ENCODE data around the gene RAB36.
"Not testable (repeated sequence)": the region's sequence is repeated elsewhere in the genome, so short reads cannot be mapped to it uniquely, and the experiment has no call there.

The RAB36 gene

DNA sequence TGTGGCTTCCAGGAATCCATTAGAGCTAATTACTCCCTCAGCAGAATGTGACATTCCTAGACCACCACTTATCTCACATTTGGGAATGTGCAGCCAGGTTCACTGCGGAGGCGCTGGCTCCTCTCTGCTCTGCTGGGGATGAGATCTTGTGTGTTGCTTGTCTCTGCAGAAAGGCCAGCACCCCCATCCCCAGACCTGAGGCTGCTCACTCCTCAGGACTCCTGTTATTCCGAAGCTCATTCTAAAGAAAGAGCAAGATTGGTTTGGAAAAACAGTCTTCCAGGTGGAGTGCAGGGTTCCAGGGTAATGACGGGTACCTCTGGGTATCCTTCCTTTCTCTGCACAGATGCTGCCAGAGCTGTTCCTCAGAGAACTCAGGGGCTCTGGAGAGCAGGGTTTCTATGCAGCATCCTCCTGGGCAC is 24.3 kb upstream of the RAB36 start:
- no peak for DNase-seq (ENCODE audit: low read depth in 2 of 2)

DNA sequence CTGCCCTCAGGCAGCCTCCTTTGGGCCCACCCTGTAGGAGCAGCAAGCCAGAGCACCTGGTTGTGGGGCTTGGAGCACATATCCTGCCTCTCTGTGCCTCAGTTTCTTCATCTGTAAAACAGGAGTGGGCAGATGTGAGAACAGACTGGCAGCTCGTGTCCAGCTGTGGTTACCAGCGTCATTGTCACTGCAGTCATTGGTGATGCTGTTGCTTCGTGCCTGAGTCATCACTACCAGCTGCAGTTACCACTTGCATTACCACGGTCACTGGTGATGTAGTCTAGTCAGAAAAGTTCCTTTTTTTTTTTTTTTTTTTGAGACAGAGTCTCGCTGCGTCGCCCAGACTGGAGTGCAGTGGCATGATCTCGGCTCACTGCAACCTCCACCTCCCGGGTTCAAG is 23.9 kb upstream of the RAB36 start:
- DNase-seq (ENCODE audit: low read depth in 2 of 2): no peak

DNA sequence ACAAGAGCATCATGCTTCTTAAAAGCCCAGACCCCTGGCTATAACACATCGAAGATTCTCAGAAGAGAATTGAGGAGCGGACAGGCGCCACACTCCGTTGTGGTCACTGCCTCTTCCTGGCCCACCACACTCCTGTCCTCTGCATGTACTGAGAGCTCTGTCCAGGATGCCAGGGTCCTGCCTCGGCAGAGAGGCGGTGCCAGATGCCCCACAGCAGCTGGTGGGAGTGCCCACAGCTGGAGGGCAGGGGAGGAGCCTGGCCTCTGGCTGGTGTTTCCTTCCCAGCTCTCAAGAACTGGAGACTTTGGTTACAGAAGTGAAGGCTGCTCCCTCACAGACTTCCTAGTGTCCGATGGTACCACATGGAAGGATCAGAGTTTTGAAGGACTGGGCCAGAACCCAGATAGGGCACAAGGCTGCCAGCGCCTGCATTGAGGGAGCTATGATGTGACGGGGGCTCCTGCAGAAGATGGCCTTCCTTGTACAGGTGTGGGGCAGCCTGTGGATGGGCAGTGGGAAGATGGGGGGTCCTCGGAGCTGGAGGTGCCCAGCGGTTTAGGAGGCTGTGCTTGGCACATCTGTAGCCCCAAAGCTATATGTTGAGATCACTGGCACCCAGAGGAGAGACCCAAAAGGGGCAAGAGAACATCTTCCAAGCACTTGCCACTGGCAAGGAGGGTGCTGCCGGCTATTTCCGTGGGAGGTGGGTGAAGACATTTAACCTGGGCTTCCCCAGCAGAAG is 22.9 kb upstream of the RAB36 start:
- no peak for DNase-seq (ENCODE audit: low read depth in 2 of 2)

DNA sequence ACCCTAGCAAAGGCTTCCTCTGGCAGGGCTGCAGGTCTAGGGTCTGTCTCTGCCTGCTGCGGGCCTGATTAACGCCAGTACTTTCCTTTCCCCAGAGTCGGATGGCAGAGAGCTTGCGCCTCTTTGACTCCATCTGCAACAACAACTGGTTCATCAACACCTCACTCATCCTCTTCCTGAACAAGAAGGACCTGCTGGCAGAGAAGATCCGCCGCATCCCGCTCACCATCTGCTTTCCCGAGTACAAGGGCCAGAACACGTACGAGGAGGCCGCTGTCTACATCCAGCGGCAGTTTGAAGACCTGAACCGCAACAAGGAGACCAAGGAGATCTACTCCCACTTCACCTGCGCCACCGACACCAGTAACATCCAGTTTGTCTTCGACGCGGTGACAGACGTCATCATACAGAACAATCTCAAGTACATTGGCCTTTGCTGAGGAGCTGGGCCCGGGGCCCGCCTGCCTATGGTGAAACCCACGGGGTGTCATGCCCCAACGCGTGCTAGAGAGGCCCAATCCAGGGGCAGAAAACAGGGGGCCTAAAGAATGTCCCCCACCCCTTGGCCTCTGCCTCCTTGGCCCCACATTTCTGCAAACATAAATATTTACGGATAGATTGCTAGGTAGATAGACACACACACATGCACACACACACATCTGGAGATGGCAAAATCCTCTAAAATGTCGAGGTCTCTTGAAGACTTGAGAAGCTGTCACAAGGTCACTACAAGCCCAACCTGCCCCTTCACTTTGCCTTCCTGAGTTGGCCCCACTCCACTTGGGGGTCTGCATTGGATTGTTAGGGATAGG is 22.1 kb upstream of the RAB36 start:
- no peak for DNase-seq (ENCODE audit: low read depth in 2 of 2)

DNA sequence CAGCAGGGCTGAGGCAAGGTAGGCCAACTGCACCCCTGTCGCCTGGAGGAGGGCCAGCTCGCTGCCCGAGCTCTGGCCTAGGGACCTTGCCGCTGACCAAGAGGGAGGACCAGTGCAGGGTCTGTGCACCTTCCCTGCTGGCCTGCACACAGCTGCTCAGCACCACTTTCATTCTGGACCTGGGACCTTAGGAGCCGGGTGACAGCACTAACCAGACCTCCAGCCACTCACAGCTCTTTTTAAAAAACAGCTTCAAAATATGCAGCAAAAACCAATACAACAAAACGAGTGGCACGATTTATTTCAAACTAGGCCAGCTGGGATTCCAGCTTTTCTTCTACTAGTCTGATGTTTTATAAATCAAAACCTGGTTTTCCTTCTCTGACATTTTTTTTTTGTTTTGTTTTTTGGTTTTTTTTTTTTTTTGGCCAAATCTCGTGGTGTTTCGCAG is 21.4 kb upstream of the RAB36 start:
- no peak for DNase-seq (ENCODE audit: low read depth in 2 of 2)

DNA sequence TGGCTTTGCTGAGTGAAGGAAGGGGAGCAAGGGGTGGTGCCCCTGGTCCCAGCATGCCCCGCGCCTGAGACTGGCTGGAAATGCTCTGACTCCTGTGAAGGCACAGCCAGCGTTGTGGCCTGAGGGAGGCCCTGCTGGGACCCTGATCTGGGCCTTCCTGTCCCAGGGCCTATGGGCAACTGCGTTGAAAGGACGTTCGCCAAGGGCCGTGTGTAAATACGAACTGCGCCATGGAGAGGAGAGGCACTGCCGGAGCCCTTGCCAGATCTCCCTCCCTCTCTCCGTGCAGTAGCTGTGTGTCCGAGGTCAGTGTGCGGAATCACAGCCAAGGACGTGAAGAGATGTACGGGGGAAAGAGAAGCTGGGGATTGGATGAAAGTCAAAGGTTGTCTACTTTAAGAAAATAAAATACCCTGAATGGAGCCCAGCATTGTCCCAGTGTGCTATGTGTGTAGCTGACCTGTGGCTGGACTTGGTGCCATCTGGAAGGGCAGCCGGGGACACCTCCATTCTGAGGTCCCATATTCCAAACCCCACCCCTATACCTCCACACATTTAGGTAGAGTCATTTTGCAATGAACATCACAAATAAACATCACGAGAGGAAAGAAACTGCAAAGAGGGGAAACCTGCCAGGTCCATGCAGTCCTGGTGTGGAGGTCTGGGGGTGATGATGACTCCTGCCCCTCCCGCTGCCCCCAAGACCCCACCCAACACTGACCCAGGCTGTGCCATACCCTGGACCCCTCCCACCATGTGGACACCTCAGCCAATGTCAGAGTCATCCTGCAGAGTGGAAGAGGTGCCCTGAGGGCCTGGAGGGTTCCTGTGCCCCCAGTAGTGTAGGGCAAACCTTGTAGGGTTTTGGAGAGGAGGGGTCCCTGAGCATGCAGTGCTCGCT is 20.4 kb upstream of the RAB36 start:
- DNase-seq (ENCODE audit: low read depth in 2 of 2): no peak

DNA sequence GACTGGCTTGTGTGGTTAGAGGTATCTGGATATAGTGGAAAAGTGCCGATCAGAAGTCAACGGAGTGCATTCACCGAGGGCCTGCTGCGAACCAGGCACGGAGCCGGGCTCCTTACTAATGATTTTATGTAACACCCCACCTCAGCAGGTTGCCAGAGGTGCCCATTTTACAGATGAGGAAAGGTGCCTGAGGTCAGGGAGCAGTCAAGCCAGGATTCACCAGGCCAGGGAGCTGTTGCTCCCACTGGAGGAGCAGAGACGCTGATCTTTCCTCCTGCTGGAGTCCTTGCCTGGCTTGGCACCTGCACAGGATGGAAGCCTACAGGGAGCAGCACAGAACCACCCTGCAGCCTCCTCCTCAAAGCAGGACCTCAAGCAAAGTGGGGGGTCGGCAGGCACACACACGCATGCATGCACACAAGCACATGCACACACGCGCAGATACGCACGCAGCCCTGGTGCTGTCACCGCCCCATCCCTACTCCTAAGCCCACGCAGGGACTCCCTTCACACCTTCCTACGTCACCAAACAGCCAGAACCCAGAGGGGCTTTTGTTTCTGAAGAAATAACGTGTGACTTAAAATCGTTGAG is 19.7 kb upstream of the RAB36 start:
- no peak for DNase-seq (ENCODE audit: low read depth in 2 of 2)

DNA sequence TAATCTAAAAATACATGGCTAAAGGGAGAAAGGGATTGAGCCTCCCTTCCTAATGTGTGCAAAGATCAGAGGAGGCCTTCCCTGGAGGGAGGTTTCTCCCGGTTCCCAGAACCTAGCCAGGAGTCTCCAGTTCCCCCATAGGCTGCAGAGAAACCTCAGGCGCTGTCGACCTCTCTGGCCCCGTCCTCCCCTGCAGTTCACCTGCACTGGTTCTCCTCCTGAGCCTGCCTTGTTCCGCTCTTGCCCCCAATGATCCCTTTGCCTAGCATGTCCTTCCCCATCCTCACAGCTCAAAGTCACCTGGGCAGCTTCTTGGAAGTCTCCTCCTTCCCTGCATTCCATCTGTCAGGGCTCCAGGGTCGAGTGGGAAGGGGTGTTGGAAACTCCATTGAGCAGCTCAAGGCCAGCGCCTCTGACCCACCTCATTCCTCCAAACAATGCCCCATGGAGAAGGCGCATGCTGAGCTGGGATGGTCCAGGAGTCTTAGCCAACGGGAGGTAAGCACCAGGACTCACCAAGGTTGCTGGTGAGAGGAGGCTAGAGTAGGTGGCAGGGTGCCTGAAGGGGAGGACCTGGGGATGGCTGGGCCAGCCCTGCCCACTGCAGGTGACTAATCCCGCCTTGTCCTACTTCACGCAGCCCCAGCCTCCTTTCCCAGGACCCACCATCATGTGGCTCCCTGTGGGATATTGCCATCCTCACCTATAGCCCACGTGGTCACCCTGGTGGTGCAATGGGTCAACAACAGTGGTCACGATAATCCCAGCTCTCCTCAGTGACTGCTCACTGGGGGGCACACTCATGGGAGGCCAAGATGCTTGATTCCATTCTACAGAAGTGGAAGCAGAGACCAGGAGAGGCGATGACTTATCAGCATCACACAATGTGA is 18.9 kb upstream of the RAB36 start:
- no peak for DNase-seq (ENCODE audit: low read depth in 2 of 2)

DNA sequence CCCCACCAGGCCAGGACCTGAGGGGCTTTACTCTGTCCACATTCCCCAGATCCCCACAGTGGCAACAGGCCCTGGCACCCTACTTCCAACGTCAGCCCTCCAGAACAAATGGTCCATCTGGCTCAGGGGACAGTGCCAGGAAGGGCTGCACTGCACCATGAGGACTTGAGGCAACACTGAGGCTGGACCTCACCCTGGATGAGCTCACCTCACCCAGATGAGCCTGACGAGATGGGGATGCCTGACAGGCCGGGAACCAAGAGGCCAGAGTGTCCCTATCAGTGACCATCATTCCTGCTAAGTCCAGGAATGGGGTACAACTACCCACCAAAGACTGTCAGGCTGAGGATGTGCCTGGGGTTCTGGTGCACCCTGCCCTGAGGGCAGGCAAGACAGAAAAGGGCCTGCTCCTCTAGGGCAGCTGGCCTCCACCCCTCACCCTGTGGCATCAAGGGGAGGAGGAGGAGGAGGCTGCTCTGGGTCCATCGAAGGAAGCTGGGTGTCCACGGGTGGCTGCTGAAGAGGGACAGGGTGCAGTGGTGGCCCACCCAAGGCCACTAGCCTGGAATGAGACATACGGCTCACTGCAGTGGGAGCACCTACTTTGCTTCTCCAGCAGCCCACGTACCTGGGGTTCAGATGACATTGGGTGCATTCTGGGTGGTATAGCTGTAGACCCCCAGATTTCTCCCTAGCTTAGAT is 18.1 kb upstream of the RAB36 start:
- DNase-seq (ENCODE audit: low read depth in 2 of 2): no peak

DNA sequence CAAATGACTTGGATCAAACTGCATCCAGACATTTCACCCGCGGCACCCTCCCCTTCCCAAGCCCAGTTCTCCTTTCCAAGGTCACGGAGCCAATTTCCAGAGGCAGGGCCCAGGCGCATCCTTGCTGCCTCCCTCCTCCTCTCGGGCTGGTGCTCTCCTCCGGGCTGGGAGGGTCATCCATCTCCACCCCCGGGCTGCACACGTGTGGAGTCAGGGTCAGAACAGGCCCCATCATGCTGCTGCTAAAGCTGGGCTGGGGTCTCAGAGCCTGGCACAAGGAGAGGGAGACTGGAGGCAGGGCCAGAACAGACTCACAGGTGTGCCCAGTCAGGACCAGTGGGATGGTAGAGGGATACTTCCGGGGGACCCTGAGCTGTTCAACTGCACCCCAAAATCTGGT is 17.5 kb upstream of the RAB36 start:
- no peak for DNase-seq (ENCODE audit: low read depth in 2 of 2)

DNA sequence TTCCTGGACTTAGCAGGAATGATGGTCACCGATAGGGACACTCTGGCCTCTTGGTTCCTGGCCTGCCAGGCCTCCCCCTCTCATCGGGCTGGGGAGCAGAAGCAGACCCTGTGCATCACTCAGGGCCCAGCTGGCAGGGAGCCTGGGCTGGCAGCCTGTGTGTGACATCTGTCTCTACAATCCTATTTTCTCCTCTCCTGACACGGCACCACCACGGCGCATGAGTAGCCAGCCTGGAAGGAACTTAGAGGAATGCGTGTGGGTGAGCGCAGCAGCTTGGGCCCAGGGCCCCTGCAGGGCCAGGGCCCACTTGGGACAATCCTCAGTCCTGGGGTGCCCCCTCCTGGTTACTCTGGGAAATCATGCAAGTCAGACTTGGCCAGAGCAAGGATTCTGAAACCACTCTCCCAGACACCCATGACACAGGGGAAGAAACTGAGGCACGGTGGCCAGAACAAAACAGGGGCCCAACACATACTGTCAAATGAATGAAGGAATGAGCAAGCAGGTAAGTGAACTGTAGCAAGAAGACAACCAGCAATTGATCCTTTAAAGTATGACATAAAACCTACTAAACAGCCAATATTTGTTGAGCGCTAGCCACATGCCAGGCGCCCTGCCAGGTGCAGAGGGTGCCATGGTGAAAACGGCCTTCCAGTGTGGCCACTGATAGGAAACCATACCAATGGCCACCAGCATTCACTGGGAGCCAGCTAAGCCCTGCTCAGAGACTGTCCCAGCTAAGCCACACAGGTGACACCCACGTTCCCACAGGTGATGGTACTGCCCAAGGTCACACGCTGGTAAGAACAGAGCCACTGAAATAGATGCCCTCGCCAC is 16.8 kb upstream of the RAB36 start:
- DNase-seq (ENCODE audit: low read depth in 2 of 2): peak; percentile 42 to 59

DNA sequence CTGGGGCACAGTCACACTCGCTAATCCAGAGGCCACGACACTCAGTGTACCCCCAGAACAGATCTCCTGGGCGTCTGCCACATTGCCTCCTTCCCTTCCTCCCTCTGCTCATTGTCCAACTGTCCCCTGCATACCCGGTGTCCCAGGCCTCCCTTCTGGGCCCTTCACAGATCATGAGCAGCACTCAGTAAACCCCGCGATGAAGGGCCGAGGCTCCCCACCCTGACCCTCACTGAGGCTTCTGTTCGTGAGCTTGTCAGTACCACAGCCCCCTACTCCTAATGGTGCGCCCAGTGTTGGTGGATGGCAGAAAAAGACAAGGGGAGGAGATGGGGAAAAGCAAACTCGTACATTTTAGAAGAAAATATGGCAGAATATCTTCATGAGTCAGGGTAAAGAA is 16.1 kb upstream of the RAB36 start:
- DNase-seq (ENCODE audit: low read depth in 2 of 2): no peak

DNA sequence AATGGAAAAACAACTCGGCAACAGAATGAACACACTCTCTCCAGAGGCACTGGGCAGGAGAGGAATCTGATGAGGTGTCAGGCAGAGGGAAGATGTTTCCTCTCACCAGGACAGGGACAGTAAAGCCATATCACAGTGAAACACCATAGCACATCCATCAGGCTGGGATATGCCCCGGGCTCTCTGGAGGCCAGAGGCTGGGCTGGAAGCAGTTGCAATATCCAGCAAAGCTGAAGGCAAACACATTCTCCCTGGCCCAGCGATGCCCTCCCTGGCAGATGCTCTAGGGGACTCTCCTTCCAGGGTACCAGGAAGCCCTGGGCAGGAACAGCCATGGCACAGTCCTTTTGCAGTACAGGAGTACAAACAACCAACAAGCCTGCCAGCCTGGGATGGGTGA is 14.6 kb upstream of the RAB36 start:
- no peak for DNase-seq (ENCODE audit: low read depth in 2 of 2)

DNA sequence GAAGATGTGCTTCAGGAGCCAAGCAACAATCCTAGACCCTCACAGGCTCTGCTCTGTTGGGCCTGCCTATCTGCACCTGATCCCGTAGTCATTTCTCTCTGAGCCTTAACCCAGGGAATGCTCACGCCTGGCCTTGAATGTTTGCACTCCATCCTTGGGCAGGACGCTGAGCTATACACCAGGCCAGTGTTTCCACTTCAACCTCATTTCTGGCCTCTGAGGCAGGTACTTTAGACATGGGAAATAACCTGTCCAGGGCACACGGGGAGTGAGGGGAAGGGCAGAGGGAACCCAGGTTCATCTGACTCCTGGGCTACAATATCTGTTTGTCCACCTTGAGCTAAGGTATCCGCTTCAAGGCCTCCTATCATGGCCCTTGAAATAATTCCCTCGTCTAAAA is 13.3 kb upstream of the RAB36 start:
- no peak for DNase-seq (ENCODE audit: low read depth in 2 of 2)

DNA sequence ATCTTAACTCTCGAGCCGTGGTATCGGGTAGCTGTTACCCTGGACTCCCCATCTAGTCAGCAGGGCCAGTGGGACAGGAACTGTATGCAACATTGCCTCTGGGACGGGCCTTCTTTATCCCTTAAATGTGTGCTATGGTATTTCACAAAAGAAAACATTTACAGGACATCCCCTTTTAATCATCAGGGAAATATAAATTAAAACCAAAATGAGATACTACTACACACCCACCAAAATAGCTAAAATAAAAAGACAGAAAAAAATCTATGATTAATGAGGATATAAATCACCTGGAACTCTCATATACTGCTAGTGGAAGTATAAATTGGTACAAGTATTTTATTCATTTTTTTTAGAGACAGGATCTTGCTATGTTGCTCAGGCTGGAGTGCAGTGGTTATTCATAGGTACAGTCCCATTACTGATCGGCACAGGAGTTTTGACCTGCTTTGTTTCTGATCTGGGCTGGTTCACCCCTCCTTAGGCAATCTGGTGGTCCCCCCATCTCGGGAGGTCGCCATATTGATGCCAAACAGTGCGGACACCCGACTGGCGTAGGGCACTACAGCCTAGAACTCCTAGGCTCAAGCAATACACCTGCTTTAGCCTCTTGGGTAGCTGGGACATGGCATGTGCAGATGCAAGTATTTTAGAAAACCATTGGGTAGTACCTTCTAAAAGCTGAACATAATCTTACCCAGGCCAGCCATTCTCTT is 12.7 kb upstream of the RAB36 start:
- DNase-seq (ENCODE audit: low read depth in 2 of 2): no peak

DNA sequence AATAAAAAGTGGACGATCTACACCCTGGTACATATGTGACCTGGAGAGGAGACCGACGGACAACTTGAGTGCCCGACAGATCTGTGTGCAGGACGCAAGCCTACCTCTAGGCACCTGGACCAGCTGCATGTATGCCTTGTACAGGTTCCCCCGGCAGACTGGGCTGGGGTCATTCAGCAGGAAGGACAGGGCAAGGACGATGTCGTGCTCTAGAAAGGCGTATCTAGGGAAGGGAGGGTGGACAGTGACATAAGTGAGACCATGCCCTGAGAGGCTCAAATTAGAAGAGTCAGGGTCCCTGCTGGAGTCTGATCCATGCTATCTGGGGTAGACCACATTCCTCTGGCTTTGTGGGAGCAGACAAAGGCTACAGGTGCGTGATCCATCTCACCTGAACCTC is 11.4 kb upstream of the RAB36 start:
- DNase-seq (ENCODE audit: low read depth in 2 of 2): no peak

DNA sequence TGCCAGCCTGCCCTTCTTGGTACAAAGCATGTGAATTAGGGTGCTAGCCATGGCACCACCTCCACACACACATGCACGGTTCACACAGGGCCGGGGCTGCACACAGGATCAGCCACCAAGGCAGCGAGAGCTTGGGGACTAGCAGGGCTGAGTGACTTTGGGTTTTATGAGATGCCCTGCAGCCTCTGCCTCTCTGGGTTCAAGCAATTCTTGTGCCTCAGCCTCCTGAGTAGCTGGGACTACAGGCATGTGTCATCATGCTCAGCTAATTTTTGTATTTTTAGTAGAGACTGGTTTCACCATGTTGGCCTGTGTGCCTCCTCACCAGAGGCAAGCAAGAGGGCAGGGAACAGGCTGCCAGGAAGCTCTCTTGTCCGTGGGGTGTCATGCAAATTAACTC is 8.3 kb upstream of the RAB36 start:
- not testable (repeated sequence) for DNase-seq (ENCODE audit: low read depth in 2 of 2)

DNA sequence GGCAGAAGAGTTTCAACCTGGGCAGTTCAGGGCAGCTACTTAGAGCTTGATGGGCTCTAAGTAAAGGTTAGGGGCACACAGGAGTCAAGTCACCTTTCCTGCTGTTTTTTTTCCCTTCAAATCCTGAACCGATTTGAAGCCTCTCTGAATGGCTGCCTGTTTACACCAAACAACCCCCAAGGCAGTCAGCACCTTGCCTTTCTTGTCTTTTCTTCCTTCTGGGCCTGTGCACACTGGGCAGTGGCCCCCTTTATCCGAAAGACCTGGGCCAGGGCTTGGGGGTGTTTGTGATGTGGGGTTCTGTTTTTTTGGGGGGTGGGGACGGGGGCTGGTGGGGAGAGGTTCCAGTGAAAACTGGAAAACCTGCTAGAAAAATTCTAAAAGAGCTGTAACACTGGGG is 7.8 kb upstream of the RAB36 start:
- DNase-seq (ENCODE audit: low read depth in 2 of 2): no peak

All from stimulated activated CD4-positive, alpha-beta T cell treated with anti-CD3 and anti-CD28 coated beads, Interleukin-1b, Interleukin-23, amount 100 ng/mL, for 1 hour (primary cell).